HG02852 (cell line): ENCODE results near the gene RIN2.

ENCODE experiments used
- ATAC-seq: cut with Tn5 transposase; IDR thresholded peaks from one replicate; pipeline ENCODE4 v1.9.1; 2021; ENCODE audit warnings: mild to moderate bottlenecking, moderate library complexity; ENCODE audit not compliant: unreplicated experiment

RIN2 gene

GRCh38 chr20:19764207-19764606 lies 6.1 kb downstream of the RIN2 start:
- ATAC-seq, result no peak

DNA sequence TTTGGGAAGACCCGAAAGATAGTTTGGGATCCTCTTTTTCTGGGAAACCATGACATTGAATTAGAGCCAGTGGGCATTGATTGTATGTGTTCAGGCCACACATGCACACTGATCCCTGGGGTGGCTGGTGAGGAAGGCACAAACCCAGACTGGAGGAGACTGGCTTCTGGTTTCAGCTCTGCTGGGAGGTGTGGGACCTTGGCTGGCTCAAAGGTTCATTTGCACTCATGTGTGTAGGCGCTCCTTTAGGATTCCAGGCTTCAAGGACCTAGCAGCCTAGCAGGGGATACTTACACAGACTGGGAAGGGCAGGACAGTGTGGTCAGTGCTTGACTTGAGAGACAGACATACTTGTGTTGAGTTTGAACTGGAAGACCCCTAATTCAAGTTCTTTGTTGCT lies 7.2 kb downstream of the RIN2 start:
- no peak for ATAC-seq

GRCh38 chr20:19765913-19766312 lies 7.9 kb downstream of the RIN2 start:
- no peak for ATAC-seq

DNA sequence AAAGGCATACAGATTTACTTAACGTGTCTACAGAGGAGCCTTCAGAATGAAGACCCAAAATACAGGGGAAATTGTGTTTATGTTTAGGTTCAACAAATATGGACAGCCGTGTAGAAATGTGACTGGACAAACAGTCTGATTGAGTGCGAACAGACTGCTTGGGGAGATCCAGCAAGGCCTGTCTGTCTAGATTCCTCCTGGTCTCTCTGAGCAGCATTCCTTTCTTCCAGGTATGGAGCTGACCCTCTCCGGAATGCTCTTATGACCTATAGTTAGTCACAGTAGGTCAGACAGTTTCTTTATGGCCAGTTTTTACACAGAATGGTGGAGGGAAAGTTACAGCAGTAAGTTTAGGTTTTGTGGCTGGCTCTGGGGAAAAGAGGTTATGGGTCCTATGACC lies 9.0 kb downstream of the RIN2 start:
- no peak for ATAC-seq

GRCh38 chr20:19768325-19768842 lies 10.3 kb downstream of the RIN2 start:
- no peak for ATAC-seq

DNA sequence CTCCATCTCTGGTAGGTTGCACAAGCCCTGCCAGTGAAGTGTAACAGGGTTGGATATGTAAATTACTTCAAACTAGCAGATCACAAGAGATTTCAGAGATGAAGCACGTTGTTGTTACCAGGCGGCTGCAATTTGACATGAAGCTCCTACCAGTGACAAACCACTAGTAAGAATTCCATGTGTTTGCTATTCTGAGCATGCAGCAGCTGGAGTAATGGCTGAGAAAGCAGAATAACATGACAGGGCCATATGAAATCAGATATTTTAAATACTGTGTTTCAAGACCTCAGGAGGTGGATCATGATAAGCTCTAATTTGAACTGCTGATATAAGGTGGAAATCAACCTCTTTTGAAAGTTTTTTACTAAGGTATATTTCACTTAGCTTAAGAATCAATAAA lies 11.4 kb downstream of the RIN2 start:
- ATAC-seq, result no peak

DNA sequence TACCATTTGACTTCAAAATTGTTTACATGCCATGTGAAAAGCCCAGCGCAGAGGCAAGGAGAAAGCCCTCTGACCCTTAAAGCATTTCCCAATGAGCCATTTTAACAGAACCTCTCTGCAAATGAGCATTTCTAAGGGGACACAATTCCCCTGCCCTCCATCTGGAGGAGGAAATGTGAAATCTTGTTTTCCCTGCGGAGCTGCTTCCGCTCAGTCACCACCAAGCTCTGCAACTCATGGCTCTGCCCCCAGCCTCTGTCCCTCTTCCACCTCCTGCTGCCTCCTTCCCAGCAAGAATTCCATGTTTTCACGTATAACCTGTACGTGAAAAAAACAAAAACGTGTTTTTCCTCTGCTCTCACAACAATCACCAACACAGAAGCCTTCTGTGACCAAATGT lies 12.3 kb downstream of the RIN2 start:
- no peak for ATAC-seq

GRCh38 chr20:19771031-19771430 lies 13.0 kb downstream of the RIN2 start:
- ATAC-seq, result no peak

- no peak for ATAC-seq
Measured at GRCh38 chr20:19773471-19773870, 15.4 kb downstream of the RIN2 start.

- no peak for ATAC-seq
Measured at GRCh38 chr20:19774135-19774933, 16.3 kb downstream of the RIN2 start.

DNA sequence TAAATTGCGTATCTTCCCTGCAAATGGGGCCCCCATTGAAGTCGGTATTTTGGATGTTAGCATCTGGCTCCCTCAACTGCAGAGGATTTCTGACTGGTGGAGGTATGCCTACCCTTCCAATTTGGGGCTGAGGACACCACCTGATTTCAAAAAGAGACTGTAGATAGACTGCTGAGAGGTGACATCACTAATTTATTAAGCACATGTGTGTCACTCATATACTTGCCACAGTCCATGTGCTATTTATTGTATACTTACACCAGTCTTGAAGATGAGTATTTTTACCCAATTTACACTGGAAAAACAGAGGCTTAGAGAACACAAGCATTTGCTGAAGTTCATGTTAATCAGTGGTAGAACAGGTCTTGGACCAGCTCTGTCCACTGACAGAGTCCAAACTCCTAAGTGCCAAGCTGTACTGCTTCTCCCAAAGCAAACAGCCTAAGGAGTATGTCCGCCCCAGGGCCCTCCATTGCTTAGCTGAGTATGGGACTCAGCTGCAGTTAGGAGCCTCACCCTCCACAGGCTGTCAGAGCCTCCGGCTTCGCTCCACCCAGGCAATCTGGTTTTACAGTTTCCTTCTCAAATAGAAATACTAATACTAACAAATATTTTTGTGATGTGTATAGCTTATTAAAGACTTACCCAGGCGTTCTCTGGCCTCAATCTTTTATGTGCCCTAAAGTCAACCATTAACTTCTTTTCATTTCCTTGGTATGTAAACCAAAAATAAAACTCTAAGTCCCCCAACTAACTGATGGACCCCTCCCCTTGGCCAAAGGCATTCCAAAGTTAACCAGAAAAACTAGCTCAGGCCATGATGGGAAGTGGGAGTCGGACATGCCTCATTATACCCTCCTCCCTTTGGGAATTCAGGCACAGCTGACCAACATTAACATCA lies 17.5 kb downstream of the RIN2 start:
- no peak for ATAC-seq

DNA sequence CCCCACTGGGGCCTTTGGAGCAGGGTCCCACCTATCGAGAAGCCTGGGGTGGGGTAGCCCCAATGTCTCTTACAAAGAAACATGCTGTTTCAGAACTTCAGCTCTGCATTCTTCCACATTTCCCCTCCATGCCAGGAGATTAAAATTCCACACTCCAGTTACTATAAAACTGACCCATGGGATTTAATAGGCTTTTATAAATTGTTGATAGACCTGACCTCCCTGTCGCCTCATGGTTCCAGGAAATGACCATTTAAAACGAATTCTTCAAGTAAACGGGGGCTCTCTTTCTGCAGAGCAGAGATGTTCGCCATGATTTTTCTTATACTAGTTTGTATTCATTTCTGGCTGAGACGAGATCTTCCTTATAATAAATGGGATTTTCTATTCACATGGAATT lies 19.3 kb downstream of the RIN2 start:
- ATAC-seq, result no peak

DNA sequence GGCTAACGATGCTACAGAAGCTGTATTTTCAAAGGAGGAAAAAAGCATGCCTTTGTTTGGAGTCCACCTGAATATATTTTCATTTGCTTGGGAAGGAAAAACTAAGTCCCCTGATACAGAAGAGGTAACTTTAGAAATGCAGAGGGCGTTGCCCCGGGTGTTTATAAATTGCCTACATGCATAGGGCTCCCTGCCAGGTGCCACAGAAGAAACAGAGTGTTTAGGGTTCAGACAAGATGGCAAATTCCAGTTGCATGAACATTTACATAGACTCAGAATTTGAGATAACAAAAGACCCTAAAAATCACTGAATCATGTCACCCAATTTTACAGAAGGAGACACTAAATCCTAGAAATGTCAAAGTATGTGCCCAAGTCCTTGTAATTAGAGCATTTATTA lies 19.9 kb downstream of the RIN2 start:
- no peak for ATAC-seq

GRCh38 chr20:19778404-19778803 lies 20.3 kb downstream of the RIN2 start:
- ATAC-seq, result no peak

GRCh38 chr20:19779634-19780033 lies 21.6 kb downstream of the RIN2 start:
- peak; percentile 60 for ATAC-seq

- ATAC-seq, result no peak
Measured at GRCh38 chr20:19780261-19780660, 22.2 kb downstream of the RIN2 start.

DNA sequence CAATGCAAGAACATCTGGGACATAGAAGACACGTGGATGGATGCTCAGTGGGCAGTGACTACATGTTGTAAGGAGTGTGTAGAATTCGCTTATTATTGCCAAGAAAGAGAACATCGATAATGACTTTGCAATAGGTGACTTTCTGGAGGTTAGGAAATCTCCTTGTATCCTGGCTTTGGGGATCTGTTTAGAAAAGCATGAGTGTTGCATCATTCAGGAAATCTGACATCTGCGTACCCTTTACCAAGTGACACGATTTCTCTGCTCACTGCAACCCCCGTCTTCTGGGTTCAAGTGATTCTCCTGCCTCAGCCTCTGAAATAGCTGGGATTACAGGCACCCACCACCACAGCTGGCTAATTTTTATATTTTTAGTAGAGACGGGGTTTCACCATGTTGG lies 23.2 kb downstream of the RIN2 start:
- ATAC-seq, result no peak

DNA sequence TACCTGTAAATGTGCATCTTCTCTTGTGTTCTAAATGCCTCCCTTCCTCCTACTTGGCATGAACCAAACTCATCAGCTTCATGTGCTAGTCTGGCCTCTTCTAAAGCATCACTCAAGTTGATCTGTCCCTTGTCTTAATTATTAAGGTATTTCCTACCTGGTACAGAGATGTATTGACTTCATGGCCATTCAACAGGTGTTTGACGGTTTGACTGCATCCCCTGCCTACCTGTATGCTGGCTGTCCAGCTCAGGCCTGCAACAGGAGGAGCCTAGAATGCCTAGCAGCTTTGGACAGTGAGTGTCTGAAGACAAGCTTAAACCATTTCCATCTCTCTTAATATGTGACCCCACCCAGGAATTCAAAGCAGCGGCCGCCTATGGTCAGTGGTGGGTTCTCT lies 24.6 kb downstream of the RIN2 start:
- no peak for ATAC-seq

DNA sequence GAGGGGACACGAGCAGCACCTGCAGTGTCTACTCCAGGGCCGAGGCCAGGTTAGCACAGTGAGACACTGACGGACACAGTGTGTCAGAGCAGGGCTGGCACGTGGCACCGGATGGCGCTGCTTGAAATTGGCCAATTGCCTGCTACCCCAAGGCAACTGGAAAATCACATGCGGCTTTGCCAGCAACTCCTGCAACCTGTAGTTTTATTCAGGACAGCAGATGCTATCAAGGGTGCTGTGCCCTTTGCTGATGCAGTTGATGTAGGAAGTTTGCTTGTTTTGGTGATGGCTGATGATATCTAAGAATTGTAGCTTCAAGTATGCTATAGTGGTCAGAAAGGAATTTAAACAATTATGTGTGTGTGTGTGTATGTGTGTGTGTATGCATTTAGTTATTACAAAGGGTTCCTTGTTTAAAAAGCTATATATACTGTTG lies 25.9 kb downstream of the RIN2 start:
- no peak for ATAC-seq

GRCh38 chr20:19784511-19785172 lies 26.6 kb downstream of the RIN2 start:
- ATAC-seq, result no peak
